GM18867 (cell line): ENCODE data around the gene PDZD2.

Experiments used
- ATAC-seq: cut with Tn5 transposase; IDR thresholded peaks from one replicate; pipeline ENCODE4 v1.9.1; 2021; ENCODE audit warnings: mild to moderate bottlenecking, moderate library complexity; ENCODE audit not compliant: unreplicated experiment

PDZD2 gene

GRCh38 chr5:31809050-31809870 lies 170.3 kb downstream of the PDZD2 start:
- peak; percentile 84 for ATAC-seq

- ATAC-seq: no peak
Measured at GRCh38 chr5:31811210-31811609, 172.3 kb downstream of the PDZD2 start.

GRCh38 chr5:31815376-31815775 lies 176.4 kb downstream of the PDZD2 start:
- ATAC-seq: no peak

GRCh38 chr5:31819926-31820516 lies 181.1 kb downstream of the PDZD2 start:
- ATAC-seq: no peak

- no peak for ATAC-seq
Measured at GRCh38 chr5:31823472-31823871, 184.5 kb downstream of the PDZD2 start.

GRCh38 chr5:31824869-31825517 lies 186.1 kb downstream of the PDZD2 start:
- ATAC-seq: no peak

- peak; percentile 62 for ATAC-seq
Measured at GRCh38 chr5:31825518-31826068, 186.7 kb downstream of the PDZD2 start.

- no peak for ATAC-seq
Measured at GRCh38 chr5:31827867-31828266, 188.9 kb downstream of the PDZD2 start.

- ATAC-seq: no peak
Measured at GRCh38 chr5:31832966-31833365, 194.0 kb downstream of the PDZD2 start.

GRCh38 chr5:31833710-31834109 lies 194.8 kb downstream of the PDZD2 start:
- ATAC-seq: no peak

GRCh38 chr5:31844622-31845345 lies 205.9 kb downstream of the PDZD2 start:
- no peak for ATAC-seq

GRCh38 chr5:31845361-31845760 lies 206.4 kb downstream of the PDZD2 start:
- no peak for ATAC-seq

- no peak for ATAC-seq
Measured at GRCh38 chr5:31846934-31847333, 208.0 kb downstream of the PDZD2 start.

GRCh38 chr5:31847354-31847753 lies 208.4 kb downstream of the PDZD2 start:
- ATAC-seq: no peak

- no peak for ATAC-seq
Measured at GRCh38 chr5:31850981-31851689, 212.2 kb downstream of the PDZD2 start.

- ATAC-seq: no peak
Measured at GRCh38 chr5:31853398-31854135, 214.6 kb downstream of the PDZD2 start.

- no peak for ATAC-seq
Measured at GRCh38 chr5:31854181-31855133, 215.5 kb downstream of the PDZD2 start.
